HL-60 (cell line): ENCODE results near the gene SVIP.

Source experiments
- POLR2AphosphoS5 ChIP-seq: IDR thresholded peaks from 2 replicates; pipeline ENCODE4 v1.6.1; 2012; ENCODE audit warnings: low read depth
- TF ChIP-seq, protein P1 (sequence below): IDR thresholded peaks from one replicate; pipeline ENCODE4 v1.5.1; 2011; ENCODE audit warnings: low read length, control low read depth, inconsistent platforms; ENCODE audit not compliant: insufficient read depth

DNA sequence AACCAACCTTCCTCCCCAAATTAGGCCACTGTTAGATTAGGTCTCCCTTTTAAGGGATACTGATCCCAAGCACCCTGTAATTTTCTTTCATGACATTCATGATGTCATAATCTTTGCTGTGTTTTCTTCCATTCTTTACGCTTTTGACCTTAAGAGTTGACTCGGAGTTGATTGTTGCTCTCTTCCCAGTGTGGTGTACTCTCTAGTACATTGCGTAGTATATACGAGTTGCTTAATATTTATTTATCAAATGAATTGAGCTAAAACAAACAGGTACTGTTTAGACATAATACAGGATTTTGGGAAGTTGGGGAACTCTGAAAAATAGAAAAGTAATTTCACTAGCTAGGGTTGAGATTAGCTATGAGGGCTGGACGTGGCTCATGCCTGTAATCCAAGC lies 49.8 kb downstream of the SVIP start:
- no peak for TF ChIP-seq POLR2AphosphoS5
- TF ChIP-seq, protein P1, sequence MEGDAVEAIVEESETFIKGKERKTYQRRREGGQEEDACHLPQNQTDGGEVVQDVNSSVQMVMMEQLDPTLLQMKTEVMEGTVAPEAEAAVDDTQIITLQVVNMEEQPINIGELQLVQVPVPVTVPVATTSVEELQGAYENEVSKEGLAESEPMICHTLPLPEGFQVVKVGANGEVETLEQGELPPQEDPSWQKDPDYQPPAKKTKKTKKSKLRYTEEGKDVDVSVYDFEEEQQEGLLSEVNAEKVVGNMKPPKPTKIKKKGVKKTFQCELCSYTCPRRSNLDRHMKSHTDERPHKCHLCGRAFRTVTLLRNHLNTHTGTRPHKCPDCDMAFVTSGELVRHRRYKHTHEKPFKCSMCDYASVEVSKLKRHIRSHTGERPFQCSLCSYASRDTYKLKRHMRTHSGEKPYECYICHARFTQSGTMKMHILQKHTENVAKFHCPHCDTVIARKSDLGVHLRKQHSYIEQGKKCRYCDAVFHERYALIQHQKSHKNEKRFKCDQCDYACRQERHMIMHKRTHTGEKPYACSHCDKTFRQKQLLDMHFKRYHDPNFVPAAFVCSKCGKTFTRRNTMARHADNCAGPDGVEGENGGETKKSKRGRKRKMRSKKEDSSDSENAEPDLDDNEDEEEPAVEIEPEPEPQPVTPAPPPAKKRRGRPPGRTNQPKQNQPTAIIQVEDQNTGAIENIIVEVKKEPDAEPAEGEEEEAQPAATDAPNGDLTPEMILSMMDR, result no peak
